RWPE1 (cell line): ENCODE measurements around the gene ELANE.
"Not testable (repeated sequence)": the region's sequence is repeated elsewhere in the genome, so short reads cannot be mapped to it uniquely, and the experiment has no call there.

Source experiments
- CTCF ChIA-PET: fragments of 350-600 bp; sonication (Branson Sonifier 250); formaldehyde crosslinking; extraction: SDS; loops from one replicate; lab custom pipeline; 2021; lab: Yijun Ruan, JAX
- POLR2A ChIA-PET: fragments of 400-600 bp; formaldehyde crosslinking; extraction: SDS; loops from one replicate; lab custom pipeline; 2020; ENCODE audit warnings: antibody characterized with exemption; ENCODE audit not compliant: low non-redundant PET; lab: Yijun Ruan, JAX
- DNase-seq: peaks from one replicate; pipeline ENCODE4 v3.0.0; 2012; ENCODE audit warnings: low spot score
- H3K27ac ChIP-seq: fragments of 450-650 bp; 2 replicates; pipeline ENCODE4 v1.5.1; 2017
- CTCF ChIP-seq: fragments of 450-650 bp; conservative IDR thresholded peaks from 2 replicates; pipeline ENCODE4 v1.5.1; 2017; ENCODE audit warnings: low read depth, mild to moderate bottlenecking

ELANE gene

GRCh38 chr19:840519-841206 lies 11.4 kb upstream of the ELANE start, which contains the start of gene PRTN3:
Gene PRTN3 (plus strand): TSS chr19:840999. CDS start chr19:841009, 10 bp downstream.
- H3K27ac ChIP-seq, result no peak within 1 kb of the TSS
- CTCF ChIA-PET, result interaction anchor here (0.7 kb wide), 1 partner anchor 80 kb away, joined by 4 read pairs; no protein-coding TSS in a partner anchor
- no peak for TF ChIP-seq CTCF
- POLR2A ChIA-PET, result no interaction called here
- no peak for DNase-seq

GRCh38 chr19:842802-843179 lies 9.3 kb upstream of the ELANE start:
- POLR2A ChIA-PET, DNase-seq: not testable (repeated sequence)
- CTCF ChIA-PET, result interaction anchor here (0.5 to 1.0 kb wide), 3 partner anchors 14 to 47 kb away, joined by 3 to 4 read pairs (median 3); no protein-coding TSS in a partner anchor
- peak overlapping the region; percentile 92; the same call in 1 of the 2 replicates for H3K27ac ChIP-seq

- peak overlapping the region; percentile 92; the same call in 1 of the 2 replicates for H3K27ac ChIP-seq
- no peak for DNase-seq
- ChIA-PET CTCF (interaction anchor here (0.5 to 1.0 kb wide), 4 partner anchors 13 to 73 kb away, joined by 3 to 4 read pairs (median 3); no protein-coding TSS in a partner anchor), POLR2A (no interaction called here)
- no peak for TF ChIP-seq CTCF
These were observed 8.8 kb upstream of the ELANE start for GRCh38 chr19:843180-843835.

- ChIA-PET CTCF (interaction anchor here (0.6 to 1.0 kb wide), 2 partner anchors 16 to 74 kb away, joined by 3 read pairs; no protein-coding TSS in a partner anchor), POLR2A (no interaction called here)
- no peak for DNase-seq
- peak overlapping the region; percentile 92 for H3K27ac ChIP-seq
- no peak for TF ChIP-seq CTCF
These were observed 8.1 kb upstream of the ELANE start for GRCh38 chr19:843836-844545.

- TF ChIP-seq CTCF, result no peak
- POLR2A ChIA-PET, result interaction anchor here (0.6 kb wide), 1 partner anchor 10 kb away, joined by 5 read pairs; no protein-coding TSS in a partner anchor
- CTCF ChIA-PET, result interaction anchor here (1.0 kb wide), 1 partner anchor 15 kb away, joined by 3 read pairs; no protein-coding TSS in a partner anchor
These were observed 7.5 kb upstream of the ELANE start for GRCh38 chr19:844546-844971.

GRCh38 chr19:845707-846521 lies 6.2 kb upstream of the ELANE start:
- no peak for DNase-seq
- ChIA-PET POLR2A (no interaction called here), CTCF (interaction anchor here (0.6 to 0.7 kb wide), 2 partner anchors 112 to 1766 kb away, joined by 3 to 4 read pairs; no protein-coding TSS in a partner anchor)
- no peak for TF ChIP-seq CTCF
- peak overlapping the region; percentile 92 for H3K27ac ChIP-seq

More at GRCh38 chr19:844546-844971, 7.5 kb upstream of the ELANE start:
- no peak for DNase-seq
- H3K27ac ChIP-seq, result peak overlapping the region; percentile 92
